ENCODE results near the gene GNG4.
"Not testable (repeated sequence)": the region's sequence is repeated elsewhere in the genome, so short reads cannot be mapped to it uniquely, and the experiment has no call there.

GNG4 gene

GRCh38 chr1:235625831-235626230, 23.8 kb downstream of the GNG4 start:
- DNase-seq = no peak

- DNase-seq = no peak
Observed at GRCh38 chr1:235625340-235625739, 24.2 kb downstream of the GNG4 start.

- DNase-seq = no peak
Observed at GRCh38 chr1:235624721-235625333, 24.8 kb downstream of the GNG4 start.

- DNase-seq = no peak
Observed at GRCh38 chr1:235622936-235623779, 26.4 kb downstream of the GNG4 start.

GRCh38 chr1:235619149-235619548, 30.4 kb downstream of the GNG4 start:
- not testable (repeated sequence) for DNase-seq

- no peak for DNase-seq
Observed at GRCh38 chr1:235617808-235618207, 31.8 kb downstream of the GNG4 start.

- DNase-seq = no peak
Observed at GRCh38 chr1:235617140-235617539, 32.4 kb downstream of the GNG4 start.

- DNase-seq = no peak
Observed at GRCh38 chr1:235614442-235614954, 35.1 kb downstream of the GNG4 start.

GRCh38 chr1:235613602-235614001, 36.0 kb downstream of the GNG4 start:
- DNase-seq = no peak

- DNase-seq = no peak
Observed at GRCh38 chr1:235612761-235613160, 36.8 kb downstream of the GNG4 start.

- DNase-seq = no peak
Observed at GRCh38 chr1:235610157-235610556, 39.4 kb downstream of the GNG4 start.

- DNase-seq = no peak
Observed at GRCh38 chr1:235608278-235608677, 41.3 kb downstream of the GNG4 start.

- no peak for DNase-seq
Observed at GRCh38 chr1:235607284-235607683, 42.3 kb downstream of the GNG4 start.

- DNase-seq = no peak
Observed at GRCh38 chr1:235601104-235601503, 48.5 kb downstream of the GNG4 start.

GRCh38 chr1:235599536-235599935, 50.0 kb downstream of the GNG4 start:
- no peak for DNase-seq

GRCh38 chr1:235597867-235598553, 51.6 kb downstream of the GNG4 start:
- DNase-seq = no peak

- no peak for DNase-seq
Observed at GRCh38 chr1:235595079-235595478, 54.5 kb downstream of the GNG4 start.

- DNase-seq = not testable (repeated sequence)
Observed at GRCh38 chr1:235594281-235594895, 55.2 kb downstream of the GNG4 start.

GRCh38 chr1:235588916-235589515, 60.6 kb downstream of the GNG4 start:
- no peak for DNase-seq

- no peak for DNase-seq
Observed at GRCh38 chr1:235588156-235588555, 61.4 kb downstream of the GNG4 start.

GRCh38 chr1:235586992-235587391, 62.6 kb downstream of the GNG4 start:
- no peak for DNase-seq

- DNase-seq = no peak
Observed at GRCh38 chr1:235586413-235586812, 63.2 kb downstream of the GNG4 start.
